Cardiac septum (tissue), 1 donor: Measurements from ENCODE around the gene TLN1. TPM values are rescaled to one million over a fixed set of nuclear protein-coding genes. Genes with fewer than 3 reads are reported as not detected.

Source experiments
- DNase-seq: peaks from one replicate; pipeline ENCODE4 v3.0.0-alpha.2; 2020; ENCODE audit warnings: low spot score
- intact Hi-C: fragments of 100-400 bp; cut with DNase I; formaldehyde crosslinking; loops from one replicate; pipeline ENCODE4 v1.14.0; 2022
- total RNA-seq: library from RNA; stranded (reverse); fragmentation: NEBNext Ultra II Directional; extraction: Animal tissue kit (Norgen Biotek cat#: 25700); gene quantifications from one replicate; pipeline ENCODE4 v1.2.1, GENCODE V29; 2021
- donor health status: DM: no; HTN: no; CAD: no.

TLN1 gene
- total RNA-seq, 1 donor from 2014 or later, result 291 TPM

DNA sequence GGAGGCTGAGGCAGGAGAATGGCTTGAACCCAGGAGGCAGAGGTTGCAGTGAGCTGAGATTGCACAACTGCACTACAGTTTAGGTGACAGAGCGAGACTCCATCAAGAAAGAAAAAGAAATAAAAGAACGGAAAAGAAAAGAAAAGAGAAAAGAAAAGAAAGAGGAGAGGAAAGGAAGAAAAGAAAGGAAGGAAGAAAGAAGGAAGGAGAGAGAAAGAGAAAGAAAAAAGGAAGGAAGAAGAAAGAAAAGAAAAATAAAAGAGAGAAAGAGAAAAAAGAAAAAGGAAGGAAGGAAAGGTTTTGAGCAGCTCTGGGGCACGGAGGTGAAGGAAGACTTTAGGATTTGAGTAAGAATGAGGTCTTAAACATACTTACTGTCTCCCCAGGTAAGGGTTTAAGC is 18.4 kb downstream of the TLN1 start:
- no peak for DNase-seq
- intact Hi-C loops, result no loop called here

DNA sequence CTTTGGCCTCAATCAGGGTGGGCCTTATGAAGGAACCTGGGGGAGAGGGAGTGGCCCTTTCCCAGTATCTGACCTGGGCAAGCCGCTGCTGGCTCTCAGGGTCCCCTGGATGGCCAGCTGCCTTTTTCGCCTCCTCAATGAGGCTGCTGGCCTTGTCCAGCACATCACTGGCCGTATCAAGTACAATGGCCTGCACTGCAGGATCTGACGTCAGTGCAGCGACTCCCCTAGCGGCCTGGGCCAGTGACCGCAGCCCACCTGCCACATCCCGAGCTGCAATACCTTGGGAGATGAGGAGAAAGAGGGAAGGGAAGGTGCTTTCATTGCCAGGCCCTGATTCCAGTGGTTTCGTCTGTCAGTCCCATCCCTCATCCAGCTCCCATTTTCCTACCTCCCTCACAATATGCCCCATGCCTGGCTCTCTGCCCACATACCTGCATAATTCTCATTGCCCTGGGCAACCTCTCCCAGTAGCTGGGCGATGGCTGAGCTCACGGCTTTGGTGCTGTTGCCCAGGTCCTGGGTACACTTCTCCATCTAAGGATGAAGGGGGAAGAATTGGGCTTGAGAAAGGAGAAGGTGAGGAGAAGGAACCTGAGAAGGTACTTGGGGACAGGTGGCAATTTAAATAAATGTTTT is 19.1 kb downstream of the TLN1 start:
- no peak for DNase-seq
- intact Hi-C loops, result no loop called here

DNA sequence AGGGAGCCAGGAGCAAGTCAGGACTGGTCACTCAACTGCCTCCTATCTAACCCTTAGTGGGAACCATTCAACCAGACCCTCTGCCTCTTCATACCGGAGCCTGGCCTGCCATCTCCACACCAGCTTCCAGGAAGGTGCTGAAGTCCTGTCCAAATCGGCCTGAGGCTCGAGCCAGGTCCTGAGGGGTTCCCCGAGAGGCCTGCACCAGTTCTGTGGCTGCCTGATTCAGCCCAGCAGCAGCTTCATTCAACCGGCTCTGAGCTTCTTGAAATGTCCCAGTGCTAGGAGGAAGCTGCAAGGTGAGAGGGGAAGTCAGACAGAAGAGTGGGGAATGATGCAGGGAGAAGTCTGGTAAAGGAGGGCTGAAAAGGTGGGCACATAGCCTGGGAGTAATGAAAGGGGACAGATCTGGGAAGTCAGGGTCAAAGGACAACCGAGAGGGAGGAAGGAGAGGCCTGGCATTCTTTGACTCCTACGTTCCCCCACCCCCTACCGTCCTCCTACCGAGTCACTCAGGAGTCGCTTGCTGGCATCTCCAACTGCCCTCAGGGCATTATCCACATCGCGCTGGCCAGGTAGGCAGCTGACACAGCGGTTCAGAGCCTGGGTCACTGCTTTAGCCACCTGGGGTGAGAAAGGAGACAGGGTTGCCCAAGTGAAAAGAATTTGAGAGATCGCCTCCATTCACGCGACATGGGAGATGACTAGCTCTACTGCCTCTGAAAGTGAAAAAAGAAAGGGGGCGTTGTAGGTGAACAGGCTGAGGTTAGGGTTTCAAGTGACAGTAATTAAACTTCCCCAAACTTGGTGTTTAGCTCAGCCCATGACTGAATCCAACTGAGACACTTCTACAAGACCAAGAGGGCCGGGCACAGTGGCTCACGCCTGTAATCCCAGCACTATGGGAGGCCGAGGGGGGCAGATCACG is 20.2 kb downstream of the TLN1 start:
- no peak for DNase-seq
- intact Hi-C loops, result no loop called here

DNA sequence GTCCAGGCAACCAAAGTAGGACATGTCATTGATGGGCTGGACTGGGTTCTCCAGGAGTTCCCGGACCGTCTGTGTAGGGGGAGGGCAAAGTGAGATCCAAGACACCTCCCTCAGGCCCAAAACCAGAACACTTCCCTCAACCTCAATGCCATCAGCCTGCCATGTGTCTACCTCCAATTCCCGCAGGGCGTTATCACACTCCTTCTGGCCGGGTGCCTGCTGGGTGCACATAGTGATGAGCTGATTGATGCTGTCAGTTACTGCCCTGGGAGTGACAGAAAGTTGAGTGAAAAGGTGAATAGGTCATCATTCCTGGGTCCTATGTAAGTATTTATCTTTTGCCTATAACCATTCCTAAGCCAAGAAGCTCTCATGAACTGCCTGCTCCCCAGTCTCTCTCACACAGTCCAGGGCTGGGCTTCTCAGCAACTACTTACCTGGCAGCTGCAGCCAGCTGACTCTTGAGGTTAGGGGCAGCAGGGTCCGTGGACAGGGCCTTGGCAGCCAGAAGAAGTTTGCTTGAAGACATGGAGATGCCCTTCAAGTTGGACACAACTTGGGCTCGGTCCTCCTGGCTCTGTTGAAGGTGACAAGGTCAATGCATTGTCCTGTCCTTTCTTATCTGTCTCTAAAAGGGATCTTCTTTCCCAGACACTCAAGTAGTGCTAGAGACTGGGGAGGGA is 21.0 kb downstream of the TLN1 start:
- intact Hi-C loops, result no loop called here
- DNase-seq, result no peak

DNA sequence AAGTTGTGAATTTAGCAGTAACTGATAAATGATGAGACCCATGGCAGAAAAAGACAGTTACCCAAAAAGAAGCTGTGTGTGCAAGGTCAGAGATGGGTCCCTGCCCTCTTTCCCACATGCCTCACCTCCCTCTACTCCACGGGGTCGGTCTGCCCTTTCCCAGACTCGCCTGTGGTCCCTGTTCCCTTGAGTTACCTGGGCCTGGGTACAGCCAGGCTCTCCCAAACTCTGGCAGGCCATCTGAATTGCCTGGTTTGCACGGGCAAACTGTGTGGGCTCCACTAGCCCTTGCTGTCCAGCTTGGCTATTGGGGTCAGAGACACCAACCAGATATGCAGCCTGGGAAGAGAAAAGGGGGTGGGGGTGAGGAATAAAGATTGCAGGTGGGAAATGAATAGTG is 23.8 kb downstream of the TLN1 start:
- intact Hi-C loops, result no loop called here

DNA sequence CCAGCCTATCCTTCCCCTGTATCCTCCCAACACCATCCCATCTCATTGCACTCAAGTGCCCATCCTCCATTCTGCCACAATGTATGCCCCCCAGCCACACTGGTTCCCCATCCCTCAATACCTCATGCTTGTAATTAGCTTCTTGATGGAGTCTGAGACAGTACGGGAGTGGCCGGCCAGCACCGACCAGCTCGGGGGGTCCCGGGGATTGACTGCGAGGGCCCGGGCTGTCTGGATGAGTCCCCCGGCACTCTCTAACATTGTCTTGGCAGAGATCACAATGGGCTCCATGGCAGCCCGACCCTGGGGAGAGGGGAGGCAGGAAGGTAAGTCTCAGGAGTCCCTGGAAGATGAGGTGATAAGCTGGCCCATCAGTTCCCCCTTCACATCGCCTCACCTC is 25.0 kb downstream of the TLN1 start:
- DNase-seq, result no peak

More for the DNA sequence above, 23.8 kb downstream of the TLN1 start:
- no peak for DNase-seq

DNA sequence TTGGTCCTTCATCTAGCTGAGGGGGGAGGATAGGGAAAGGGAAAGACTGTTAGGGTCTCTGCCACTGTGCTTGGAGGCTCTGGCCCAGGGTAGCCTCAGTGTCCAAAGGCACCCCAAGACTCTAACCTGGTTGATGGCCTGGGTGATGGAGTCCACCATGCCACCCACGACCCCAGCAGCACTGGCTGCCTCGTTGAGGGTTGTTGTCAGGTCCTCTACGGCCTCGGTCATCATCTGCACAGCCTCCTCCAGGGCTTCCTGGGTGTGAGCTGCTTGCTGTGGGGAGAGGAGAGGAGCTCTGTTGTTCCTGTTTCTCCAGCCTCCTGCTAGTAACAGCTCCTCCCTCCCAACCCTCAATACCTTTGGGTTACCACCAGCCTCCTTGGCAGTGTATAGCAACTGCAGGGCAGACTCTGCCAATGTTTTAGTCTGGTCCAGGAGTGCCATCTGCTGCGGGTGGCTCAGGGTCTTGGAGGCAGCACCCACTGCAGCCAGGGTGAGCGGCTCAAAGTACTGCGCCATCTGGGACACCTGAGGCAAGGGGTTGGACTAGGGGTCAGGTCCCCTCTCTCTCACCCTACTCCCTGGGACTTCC is 26.1 kb downstream of the TLN1 start:
- no peak for DNase-seq

More for the DNA sequence above, 25.0 kb downstream of the TLN1 start:
- intact Hi-C loops, result no loop called here

DNA sequence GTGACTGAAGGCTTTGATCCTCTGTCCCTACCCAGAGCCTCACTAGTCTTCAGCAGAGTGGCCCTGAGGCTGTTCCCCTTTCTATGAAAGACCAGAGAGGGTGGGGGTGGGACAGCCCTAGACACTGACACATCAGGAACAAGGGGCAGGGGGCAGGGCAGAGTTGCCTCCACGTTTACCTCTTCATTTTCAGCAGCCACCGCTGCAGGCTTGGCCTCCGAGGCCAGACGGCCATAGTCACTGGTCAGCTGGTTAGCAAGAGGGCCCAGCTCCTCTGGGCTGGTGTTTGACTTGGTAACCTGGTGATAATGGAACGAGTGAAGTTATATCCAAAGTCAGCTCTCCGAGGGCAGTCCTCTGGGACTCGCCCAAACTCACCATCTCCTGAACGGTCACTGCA is 26.6 kb downstream of the TLN1 start:
- DNase-seq, result no peak
- intact Hi-C loops, result no loop called here

More for the DNA sequence above, 26.1 kb downstream of the TLN1 start:
- intact Hi-C loops, result no loop called here

DNA sequence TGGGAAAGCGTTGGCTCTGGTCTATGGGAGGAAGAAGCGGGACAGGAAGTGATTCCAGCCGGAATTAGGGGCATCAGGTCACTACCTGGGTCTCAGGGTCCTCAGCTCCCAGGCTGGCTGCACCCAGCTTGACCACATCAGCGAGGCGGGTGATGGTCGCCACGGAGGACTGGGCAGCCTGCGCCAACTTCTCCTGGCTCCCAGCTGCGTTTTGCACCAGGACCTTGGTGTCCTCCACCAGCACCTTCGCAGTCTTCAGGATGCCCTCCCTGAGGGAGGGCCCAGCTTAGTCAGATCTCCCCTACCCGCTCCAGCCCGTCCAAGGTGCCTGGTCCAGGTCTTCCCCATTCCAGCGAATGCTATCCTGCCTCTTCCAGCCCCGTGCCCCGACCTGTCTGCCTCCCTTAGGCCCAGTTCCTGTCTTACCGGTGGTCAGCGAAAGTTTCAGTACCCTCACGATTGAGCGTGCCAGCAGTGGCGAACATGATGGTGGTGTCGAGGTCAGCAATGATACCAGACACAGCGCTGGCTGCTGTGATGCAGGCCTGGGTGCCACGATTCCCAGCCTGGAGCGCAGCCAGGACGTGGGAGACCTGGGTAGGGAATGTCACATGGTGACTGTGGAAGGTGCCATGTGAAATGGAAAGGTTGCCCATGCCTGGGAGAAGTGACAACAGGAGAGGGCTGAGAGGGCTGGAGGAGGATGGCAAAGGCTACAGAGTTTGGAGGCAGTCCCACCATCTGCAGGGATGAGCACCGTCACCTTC is 27.9 kb downstream of the TLN1 start:
- DNase-seq, result no peak
- intact Hi-C loops, result no loop called here

DNA sequence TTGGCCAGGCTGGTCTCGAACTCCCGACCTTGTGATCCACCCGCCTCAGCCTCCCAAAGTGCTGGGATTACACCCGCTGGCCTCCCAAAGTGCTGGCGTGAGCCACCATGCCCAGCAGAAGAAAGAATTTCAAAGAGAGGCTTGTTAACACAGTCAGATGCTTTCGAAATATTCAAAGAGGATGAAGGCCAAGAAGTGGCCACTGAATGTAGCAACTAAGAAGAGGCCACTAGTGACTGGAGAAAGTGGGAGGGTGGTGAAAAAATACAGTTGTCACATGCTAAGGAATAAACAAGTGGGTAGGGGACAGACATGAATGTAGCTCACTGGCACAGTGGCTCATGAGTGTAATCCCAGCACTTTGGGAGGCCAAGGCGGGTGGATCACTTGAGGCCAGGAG is 29.3 kb downstream of the TLN1 start:
- no peak for DNase-seq
- intact Hi-C loops, result no loop called here

DNA sequence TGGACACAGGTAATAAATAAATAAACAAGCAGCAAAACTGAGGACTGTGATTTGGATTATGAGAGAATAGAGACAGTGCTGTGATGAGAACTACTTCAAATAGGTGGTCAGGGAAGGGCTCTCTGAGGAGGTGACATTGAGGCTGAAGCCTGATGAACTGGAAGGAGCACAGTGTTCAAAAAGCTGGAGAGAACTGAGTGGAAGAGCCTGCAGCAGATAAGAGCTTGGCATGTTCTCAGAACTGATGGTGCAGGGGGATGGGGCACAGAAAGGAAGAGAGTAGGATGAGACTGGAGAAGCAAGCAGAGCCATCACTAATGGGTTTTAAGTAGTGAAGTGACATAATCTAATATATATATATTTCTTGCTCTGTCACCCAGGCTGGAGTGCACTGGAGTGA is 31.1 kb downstream of the TLN1 start:
- DNase-seq, result no peak
- intact Hi-C loops, result no loop called here

DNA sequence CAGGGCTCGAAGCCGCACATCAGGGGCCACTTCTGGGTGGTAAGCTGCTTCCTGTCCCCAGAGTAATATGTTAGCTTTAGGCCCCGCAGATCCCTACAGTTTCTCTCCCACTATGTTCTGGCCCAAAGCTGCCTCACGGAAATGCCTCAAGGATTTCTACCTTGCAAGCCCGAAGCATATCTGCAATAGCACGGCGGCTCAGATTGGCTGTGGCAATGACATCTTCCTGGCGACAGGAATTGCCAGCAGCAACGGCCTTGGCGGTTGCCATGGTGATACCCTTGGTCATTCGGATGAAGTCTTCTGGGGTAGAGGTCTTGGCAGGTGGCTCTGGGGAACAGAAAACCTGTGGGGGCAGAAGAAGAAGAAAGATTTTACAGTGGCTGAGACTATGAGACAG is 32.0 kb downstream of the TLN1 start:
- intact Hi-C loops, result no loop called here
- DNase-seq, result no peak

DNA sequence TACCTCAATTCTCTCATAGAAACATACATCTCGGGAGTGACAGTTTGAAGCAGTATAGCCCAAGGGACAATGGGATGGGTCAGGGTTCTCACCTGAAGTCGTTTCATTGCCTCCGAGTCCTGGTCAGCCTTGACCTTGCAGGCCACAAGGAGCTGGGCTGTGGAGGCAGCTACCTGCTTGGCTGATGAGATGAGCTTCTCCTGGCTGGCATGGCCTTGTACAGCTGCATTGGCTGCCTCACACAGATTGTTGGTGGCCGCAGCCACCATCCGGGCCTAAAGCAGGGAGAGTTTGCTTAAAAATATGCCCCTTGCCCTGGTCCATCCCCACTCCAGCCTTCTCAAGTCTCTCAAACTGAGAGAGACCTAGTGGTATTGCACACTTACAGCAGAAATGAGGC is 33.8 kb downstream of the TLN1 start:
- no peak for DNase-seq
- intact Hi-C loops, result no loop called here

DNA sequence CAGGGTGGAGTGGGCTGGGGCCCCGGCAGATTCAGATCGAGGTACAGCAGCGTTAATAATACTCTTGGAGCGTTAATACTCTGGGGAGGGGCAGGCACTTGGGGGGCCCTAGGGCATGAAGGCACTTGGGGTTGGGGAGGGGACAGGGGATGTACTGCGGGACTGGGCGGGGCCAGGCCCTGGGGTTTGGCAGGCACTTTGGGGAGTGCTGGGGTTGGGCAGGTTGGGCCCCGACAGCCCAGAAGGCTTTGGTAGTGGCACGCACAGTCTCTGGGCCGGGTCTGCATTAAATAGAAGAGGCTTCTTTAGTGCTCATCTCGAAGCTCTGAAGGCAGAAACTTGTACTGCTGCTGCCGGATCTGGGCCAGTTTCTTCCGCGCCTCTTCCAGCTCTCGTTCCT is 34.5 kb downstream of the TLN1 start:
- intact Hi-C loops, result no loop called here
- DNase-seq, result no peak

DNA sequence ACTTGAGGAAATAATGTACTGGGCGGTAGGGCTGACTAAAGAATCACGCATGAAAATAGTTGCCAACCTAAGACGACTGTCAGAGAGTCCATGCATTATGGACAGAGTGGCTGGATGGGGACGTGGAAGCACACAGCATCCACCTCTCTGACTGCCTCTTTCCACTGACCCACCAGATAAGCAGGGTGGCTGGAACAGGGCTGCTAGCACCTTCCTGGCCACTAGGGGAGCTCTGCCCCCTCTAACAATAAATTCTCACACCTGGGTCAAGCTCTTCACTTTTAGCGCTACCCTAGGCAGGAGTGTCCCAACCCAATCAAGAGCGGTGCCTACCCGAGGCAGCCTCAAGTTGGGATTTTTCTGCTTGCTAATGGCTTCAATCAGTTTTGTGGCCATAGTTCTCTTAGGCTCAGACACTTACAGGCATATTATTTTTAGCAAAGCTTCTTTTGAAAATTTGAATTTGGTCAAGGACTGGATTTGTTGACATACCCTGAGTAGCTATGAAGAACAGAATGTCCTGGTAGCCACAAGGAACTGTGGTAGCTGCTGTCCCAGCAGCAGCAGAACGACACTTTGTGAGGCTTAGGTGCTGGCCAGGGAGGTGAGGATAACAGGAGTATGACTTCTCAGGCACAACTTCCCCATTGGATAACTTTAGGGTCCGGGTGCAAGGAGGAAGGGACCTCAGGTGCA is 35.3 kb downstream of the TLN1 start:
- DNase-seq, result no peak
- intact Hi-C loops, result no loop called here

DNA sequence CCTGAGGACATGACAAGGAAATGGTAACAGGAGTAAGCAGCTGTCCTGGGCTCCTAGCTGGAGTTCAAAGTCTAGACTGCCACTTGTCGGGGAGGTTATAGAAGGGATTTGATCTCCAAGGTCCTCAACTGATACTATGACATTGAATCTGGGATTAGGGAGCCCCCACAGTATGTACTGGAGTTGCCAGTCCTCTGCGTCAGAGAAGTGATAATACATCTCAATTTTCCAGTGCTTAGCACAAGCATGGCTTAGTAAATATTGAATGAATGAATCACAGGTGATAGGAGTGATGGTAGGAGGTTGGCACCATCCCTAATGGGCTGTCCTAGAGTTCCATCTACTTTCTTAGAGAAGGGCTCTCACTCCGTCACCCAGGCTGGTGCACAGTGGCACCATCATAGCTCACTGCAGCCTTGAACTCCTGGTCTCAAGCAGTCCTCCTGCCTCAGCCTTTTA is 36.0 kb downstream of the TLN1 start:
- intact Hi-C loops, result no loop called here
- DNase-seq, result no peak

DNA sequence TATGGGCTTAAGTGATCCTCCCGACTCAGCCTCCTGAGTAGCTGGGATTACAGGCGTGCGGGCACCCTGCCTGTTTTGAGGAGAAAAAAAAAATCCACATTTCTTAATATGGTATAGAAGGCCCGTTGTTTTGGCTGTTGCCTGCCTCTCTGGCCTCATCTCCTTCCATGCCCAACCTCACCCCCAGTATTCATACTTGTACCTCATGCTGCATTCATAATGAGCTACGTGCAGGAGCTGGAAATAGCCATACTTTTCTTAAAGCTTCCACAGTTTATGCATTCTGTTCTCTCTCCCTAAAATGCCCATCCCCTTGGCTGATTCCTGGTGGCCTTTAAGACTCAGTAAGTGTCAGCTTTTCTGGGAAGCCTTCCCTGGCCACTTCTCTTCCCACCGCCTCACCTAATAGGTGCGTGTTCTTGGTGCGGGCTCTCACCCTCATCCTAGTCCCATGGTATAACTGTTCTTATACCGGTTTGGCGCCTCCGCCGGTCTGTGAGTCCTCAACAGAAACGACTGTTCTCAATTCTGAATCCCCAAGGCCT is 40.2 kb downstream of the TLN1 start:
- intact Hi-C loops, result loop anchor here (2.0 kb wide), 1 partner anchor 33 kb away; the partner anchor contains the start of genes CCDC107 and RMRP
- no peak for DNase-seq

DNA sequence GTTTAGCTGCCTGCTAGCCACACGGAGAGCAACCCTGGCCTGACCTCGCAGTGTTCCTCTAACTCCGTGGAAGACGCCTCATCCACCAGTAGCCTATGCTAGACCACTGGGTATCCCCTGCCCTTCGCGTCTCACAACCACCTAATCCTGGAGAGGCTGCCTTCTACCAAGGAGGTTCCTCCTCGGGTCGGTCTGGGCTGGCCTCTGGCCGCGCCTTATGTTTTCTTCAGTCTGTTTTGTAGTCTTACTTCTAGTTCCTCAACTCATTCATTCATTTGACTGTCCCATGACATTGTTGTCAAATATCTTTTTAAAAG is 40.7 kb downstream of the TLN1 start:
- intact Hi-C loops, result loop anchor here (2.0 kb wide), 1 partner anchor 32 kb away; the partner anchor contains the start of genes CCDC107 and RMRP
- no peak for DNase-seq
